ENCODE measurements around the gene SGPL1. TPM values are rescaled to one million over a fixed set of nuclear protein-coding genes. Genes with fewer than 3 reads are reported as not detected.
"Not testable (repeated sequence)": the region's sequence is repeated elsewhere in the genome, so short reads cannot be mapped to it uniquely, and the experiment has no call there.

SGPL1 gene
- total and polyA plus RNA-seq, 10 of the 15 experiments (the other 5 are each of a cell fraction or from before 2014, with no cell fraction given), result 4.9 to 20.7 (median 10.6) TPM

GRCh38 chr10:70918851-70919530 is 103.2 kb downstream of the SGPL1 start:
- Histone ChIP-seq H3K9me3 (replicated peaks; ENCODE audit: control insufficient read depth, insufficient read depth, low read length) (no peaks in the 10 kb centered on the region), H3K4me3 (no peak overlapping the region), H3K27ac (ENCODE audit: control insufficient read depth, insufficient read depth) (no peak overlapping the region), H3K36me3 (ENCODE audit: control insufficient read depth in 2 of 2, insufficient read depth in 2 of 2, low read length in 1 of 2) (no peaks in the 10 kb centered on the region), H3K27me3 (replicated peaks in 1 of 2; ENCODE audit: control insufficient read depth in 2 of 2, insufficient read depth in 2 of 2, low read length in 1 of 2) (peaks cover 0 to 3% of the 10 kb centered on the region in 2 experiments; a peak in 3 of 4 replicates), H3K4me2 (ENCODE audit: control insufficient read depth, insufficient read depth) (no peak overlapping the region), H3K79me2 (ENCODE audit: control insufficient read depth, insufficient read depth, low read length) (no peaks in the 10 kb centered on the region), H3K9ac (ENCODE audit: control insufficient read depth, insufficient read depth, low read length) (no peak overlapping the region), H3K4me1 (ENCODE audit: control insufficient read depth, insufficient read depth, low read length) (no peaks in the 10 kb centered on the region), H2AFZ (ENCODE audit: control insufficient read depth, low read depth, low read length) (no peak overlapping the region), H4K20me1 (ENCODE audit: control insufficient read depth, insufficient read depth) (no peaks in the 10 kb centered on the region)
- ATAC-seq, result peak; percentile 47; the same call in 2 of the 3 replicates
- intact Hi-C loops (cut with micrococcal nuclease; ENCODE audit: unreplicated experiment) (no loop called here), in situ Hi-C loops (cut with MboI) (no loop called here)
- no TSS peak for BruUV-seq (replicated peaks)
- 27% methylated on average over 19 of the region's 22 CpGs for WGBS (ENCODE audit: insufficient coverage, insufficient replicate concordance, low lambda C conversion rate, missing lambda C conversion rate)
- ChIA-PET SMC1A (ENCODE audit: uncharacterized antibody, unreplicated experiment) (no interaction called here), CTCF (interaction anchor here (0.8 kb wide), 1 partner anchor 290 kb away, joined by 3 read pairs; no protein-coding TSS in a partner anchor), RAD21 (ENCODE audit: unreplicated experiment) (no interaction called here), POLR2A (no interaction called here)
- no peak for FAIRE-seq
- no peak for TF ChIP-seq NR2F1 (conservative IDR thresholded peaks at IDR 0.05)
- TF ChIP-seq ZSCAN29 (IDR thresholded peaks at IDR 0.05), result no peak
- TF ChIP-seq ETV6 (conservative IDR thresholded peaks at IDR 0.05 in 1 of 2, IDR thresholded peaks at IDR 0.05 in 1 of 2; ENCODE audit: borderline replicate concordance in 1 of 2, low read depth in 1 of 2), result no peak
- TF ChIP-seq RELB (IDR thresholded peaks at IDR 0.05; ENCODE audit: low read depth), result no peak
- TF ChIP-seq EED (IDR thresholded peaks at IDR 0.05; ENCODE audit: low read depth), result no peak
- no peak for TF ChIP-seq RAD21 (IDR thresholded peaks at IDR 0.05; ENCODE audit: insufficient read depth, low read depth, low read length)
- TF ChIP-seq MAX (IDR thresholded peaks at IDR 0.05; ENCODE audit: low read depth, low read length), result no peak
- no peak for TF ChIP-seq TBL1XR1 (IDR thresholded peaks at IDR 0.05; ENCODE audit: low read depth, low read length)
- no peak for TF ChIP-seq BRCA1 (IDR thresholded peaks at IDR 0.05; ENCODE audit: low read depth, low read length)
- no peak for TF ChIP-seq SMAD5 (IDR thresholded peaks at IDR 0.05; ENCODE audit: low read depth)
- no peak for DNase-seq (ENCODE audit: low read depth, low spot score)

- H3K27me3 ChIP-seq (replicated peaks in 1 of 2; ENCODE audit: control insufficient read depth in 2 of 2, insufficient read depth in 2 of 2, low read length in 1 of 2); ATAC-seq; H3K9ac ChIP-seq (ENCODE audit: control insufficient read depth, insufficient read depth, low read length); FAIRE-seq; H2AFZ ChIP-seq (ENCODE audit: control insufficient read depth, low read depth, low read length); CTCF ChIA-PET; DNase-seq (ENCODE audit: low read depth, low spot score); H3K4me3 ChIP-seq; H3K9me3 ChIP-seq (replicated peaks; ENCODE audit: control insufficient read depth, insufficient read depth, low read length); H3K36me3 ChIP-seq (ENCODE audit: control insufficient read depth in 2 of 2, insufficient read depth in 2 of 2, low read length in 1 of 2); POLR2A ChIA-PET; H3K79me2 ChIP-seq (ENCODE audit: control insufficient read depth, insufficient read depth, low read length); SMC1A ChIA-PET (ENCODE audit: uncharacterized antibody, unreplicated experiment); H3K4me1 ChIP-seq (ENCODE audit: control insufficient read depth, insufficient read depth, low read length); BruUV-seq (replicated peaks); H3K27ac ChIP-seq (ENCODE audit: control insufficient read depth, insufficient read depth); H3K4me2 ChIP-seq (ENCODE audit: control insufficient read depth, insufficient read depth); H4K20me1 ChIP-seq (ENCODE audit: control insufficient read depth, insufficient read depth); RAD21 ChIA-PET (ENCODE audit: unreplicated experiment): not testable (repeated sequence)
- in situ Hi-C loops (cut with MboI), result loop anchor here (5.0 kb wide), 2 partner anchors 292 to 367 kb away; partner anchors contain the start of gene UNC5B
- intact Hi-C loops (cut with micrococcal nuclease; ENCODE audit: unreplicated experiment), result loop anchor here (10.0 kb wide), 1 partner anchor 125 kb away; no protein-coding TSS in a partner anchor
- 18% methylated on average over 10 of the region's 10 CpGs for WGBS (ENCODE audit: insufficient coverage, insufficient replicate concordance, low lambda C conversion rate, missing lambda C conversion rate)
Measured at GRCh38 chr10:70919906-70920305, 104.2 kb downstream of the SGPL1 start.

All from GM12878 (cell line).